ENCODE measurements around the gene RRAS2. TPM values are rescaled to one million over a fixed set of nuclear protein-coding genes. Genes with fewer than 3 reads are reported as not detected.

The RRAS2 gene
- total and polyA plus RNA-seq, 2 of the 4 experiments (the other 2 are of a cell fraction): 85.5 to 106 TPM

DNA sequence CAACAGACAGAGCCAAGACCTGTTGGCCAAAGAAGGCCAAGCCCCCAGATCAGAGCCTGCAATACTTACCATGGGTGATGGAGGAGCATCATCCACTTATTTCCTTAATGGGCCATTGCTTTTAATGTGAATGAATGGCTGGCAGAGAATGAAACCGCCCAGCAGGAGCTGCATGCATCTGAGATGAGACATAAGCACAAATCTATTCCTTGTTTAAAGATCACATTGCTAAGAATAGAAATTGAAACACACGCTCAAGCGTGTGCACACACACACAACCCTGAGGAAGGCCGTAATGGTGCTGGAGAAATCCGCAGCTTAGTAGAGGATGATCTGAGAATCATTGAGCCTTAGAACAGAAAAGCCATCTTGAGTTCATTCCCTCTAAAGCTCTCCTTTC lies 5.3 kb upstream of the RRAS2 start:
- Histone ChIP-seq H4K8ac (ENCODE audit: low read depth in 2 of 2, low read length in 2 of 2) (no peak overlapping the region), H3K79me1 (ENCODE audit: low read depth in 1 of 2, low read length in 2 of 2) (peaks cover 0 to 6% of the 10 kb centered on the region in 2 experiments; a peak in 1 of 4 replicates), H3K4me1 (ENCODE audit: control insufficient read depth, insufficient read depth, low read length) (peaks cover 3% of the 10 kb centered on the region; the same call in 1 of the 2 replicates), H3K27me3 (ENCODE audit: control insufficient read depth, insufficient read depth, low read length) (no peaks in the 10 kb centered on the region), H2BK20ac (ENCODE audit: low read depth, low read length) (peak overlapping the region; percentile 17; the same call in 1 of the 2 replicates), H2AFZ (replicated peaks; ENCODE audit: low read length, poor library complexity) (no peak overlapping the region), H4K91ac (ENCODE audit: insufficient read depth, low read depth, low read length) (no peak overlapping the region; the same call in 1 of the 2 replicates), H3K4me3 (ENCODE audit: insufficient read depth, low read depth, low read length) (no peak overlapping the region), H4K20me1 (ENCODE audit: insufficient read depth, low read length) (no peaks in the 10 kb centered on the region; the same call in 1 of the 2 replicates), H3K36me3 (ENCODE audit: control insufficient read depth, insufficient read depth, low read length) (no peaks in the 10 kb centered on the region), H3K4ac (ENCODE audit: low read depth, low read length) (no peak overlapping the region), H3K9me1 (ENCODE audit: insufficient read depth, low read length) (peaks cover 3% of the 10 kb centered on the region), H3K9ac (ENCODE audit: low read depth, low read length) (no peak overlapping the region), H2BK5ac (ENCODE audit: low read depth, low read length, poor library complexity, severe bottlenecking) (no peak overlapping the region), H2BK120ac (ENCODE audit: low read depth, low read length) (no peak overlapping the region), H3K56ac (ENCODE audit: extremely low read depth, insufficient read depth, low read length) (no peak overlapping the region), H3K14ac (replicated peaks; ENCODE audit: low read depth, low read length) (peak overlapping the region; percentile 69), H3K4me2 (ENCODE audit: low read depth, low read length) (no peak overlapping the region), H2BK15ac (ENCODE audit: low read depth, low read length) (no peak overlapping the region), H4K5ac (ENCODE audit: low read depth, low read length) (peak overlapping the region; percentile 20; the same call in 1 of the 2 replicates), H2AK9ac (replicated peaks; ENCODE audit: low read depth, low read length, poor library complexity) (no peak overlapping the region), H2AK5ac (ENCODE audit: low read depth, low read length) (peak overlapping the region; percentile 21; the same call in 1 of the 2 replicates), H3K9me3 (ENCODE audit: control insufficient read depth, insufficient read depth, low read length) (no peaks in the 10 kb centered on the region), H3K27ac (ENCODE audit: insufficient read depth, low read length) (no peak overlapping the region), H3K23ac (ENCODE audit: low read depth, low read length) (no peak overlapping the region), H3K18ac (ENCODE audit: low read depth, low read length) (no peak overlapping the region)
- TF ChIP-seq BHLHE40 (IDR thresholded peaks at IDR 0.05; ENCODE audit: low read depth, low read length) (no peak), FOS (IDR thresholded peaks at IDR 0.05; ENCODE audit: low read depth, low read length) (no peak), CEBPB (IDR thresholded peaks at IDR 0.05; ENCODE audit: low read depth, low read length) (no peak), RCOR1 (IDR thresholded peaks at IDR 0.05; ENCODE audit: insufficient replicate concordance, low read length) (no peak), NFE2L2 (IDR thresholded peaks at IDR 0.05; ENCODE audit: low read depth, low read length) (no peak), RFX5 (IDR thresholded peaks at IDR 0.05; ENCODE audit: low read depth, low read length) (no peak), MAFK (IDR thresholded peaks at IDR 0.05; ENCODE audit: low read depth, low read length) (no peak), POLR2A (IDR thresholded peaks at IDR 0.05; ENCODE audit: low read depth, low read length) (no peak), CHD1 (IDR thresholded peaks at IDR 0.05; ENCODE audit: low read depth, low read length) (no peak), SMC3 (IDR thresholded peaks at IDR 0.05; ENCODE audit: low read depth, low read length) (no peak), RAD21 (IDR thresholded peaks at IDR 0.05; ENCODE audit: low read length) (no peak), MAZ (IDR thresholded peaks at IDR 0.05; ENCODE audit: borderline replicate concordance, low read depth, low read length) (no peak), MXI1 (IDR thresholded peaks at IDR 0.05; ENCODE audit: borderline replicate concordance, low read depth, low read length) (no peak)
- TF ChIP-seq, protein P1, sequence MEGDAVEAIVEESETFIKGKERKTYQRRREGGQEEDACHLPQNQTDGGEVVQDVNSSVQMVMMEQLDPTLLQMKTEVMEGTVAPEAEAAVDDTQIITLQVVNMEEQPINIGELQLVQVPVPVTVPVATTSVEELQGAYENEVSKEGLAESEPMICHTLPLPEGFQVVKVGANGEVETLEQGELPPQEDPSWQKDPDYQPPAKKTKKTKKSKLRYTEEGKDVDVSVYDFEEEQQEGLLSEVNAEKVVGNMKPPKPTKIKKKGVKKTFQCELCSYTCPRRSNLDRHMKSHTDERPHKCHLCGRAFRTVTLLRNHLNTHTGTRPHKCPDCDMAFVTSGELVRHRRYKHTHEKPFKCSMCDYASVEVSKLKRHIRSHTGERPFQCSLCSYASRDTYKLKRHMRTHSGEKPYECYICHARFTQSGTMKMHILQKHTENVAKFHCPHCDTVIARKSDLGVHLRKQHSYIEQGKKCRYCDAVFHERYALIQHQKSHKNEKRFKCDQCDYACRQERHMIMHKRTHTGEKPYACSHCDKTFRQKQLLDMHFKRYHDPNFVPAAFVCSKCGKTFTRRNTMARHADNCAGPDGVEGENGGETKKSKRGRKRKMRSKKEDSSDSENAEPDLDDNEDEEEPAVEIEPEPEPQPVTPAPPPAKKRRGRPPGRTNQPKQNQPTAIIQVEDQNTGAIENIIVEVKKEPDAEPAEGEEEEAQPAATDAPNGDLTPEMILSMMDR (conservative IDR thresholded peaks at IDR 0.05; ENCODE audit: low read depth, low read length): no peak
- TF ChIP-seq, protein P2, sequence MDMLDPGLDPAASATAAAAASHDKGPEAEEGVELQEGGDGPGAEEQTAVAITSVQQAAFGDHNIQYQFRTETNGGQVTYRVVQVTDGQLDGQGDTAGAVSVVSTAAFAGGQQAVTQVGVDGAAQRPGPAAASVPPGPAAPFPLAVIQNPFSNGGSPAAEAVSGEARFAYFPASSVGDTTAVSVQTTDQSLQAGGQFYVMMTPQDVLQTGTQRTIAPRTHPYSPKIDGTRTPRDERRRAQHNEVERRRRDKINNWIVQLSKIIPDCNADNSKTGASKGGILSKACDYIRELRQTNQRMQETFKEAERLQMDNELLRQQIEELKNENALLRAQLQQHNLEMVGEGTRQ (IDR thresholded peaks at IDR 0.05; ENCODE audit: low read depth, low read length): no peak
- TF ChIP-seq, protein P3, sequence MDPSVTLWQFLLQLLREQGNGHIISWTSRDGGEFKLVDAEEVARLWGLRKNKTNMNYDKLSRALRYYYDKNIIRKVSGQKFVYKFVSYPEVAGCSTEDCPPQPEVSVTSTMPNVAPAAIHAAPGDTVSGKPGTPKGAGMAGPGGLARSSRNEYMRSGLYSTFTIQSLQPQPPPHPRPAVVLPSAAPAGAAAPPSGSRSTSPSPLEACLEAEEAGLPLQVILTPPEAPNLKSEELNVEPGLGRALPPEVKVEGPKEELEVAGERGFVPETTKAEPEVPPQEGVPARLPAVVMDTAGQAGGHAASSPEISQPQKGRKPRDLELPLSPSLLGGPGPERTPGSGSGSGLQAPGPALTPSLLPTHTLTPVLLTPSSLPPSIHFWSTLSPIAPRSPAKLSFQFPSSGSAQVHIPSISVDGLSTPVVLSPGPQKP (IDR thresholded peaks at IDR 0.05; ENCODE audit: borderline replicate concordance, low read depth, low read length): no peak
- DNase-seq: peak; percentile 38
- dilution Hi-C loops (cut with HindIII; ENCODE audit: low sequenced_read_pairs, unreplicated experiment) (no loop called here), in situ Hi-C loops (cut with MboI; ENCODE audit: low sequenced_read_pairs) (loop anchor here (5.0 kb wide), 1 partner anchor 78 kb away; no protein-coding TSS in a partner anchor), intact Hi-C loops (cut with micrococcal nuclease) (no loop called here)
- BruUV-seq (replicated peaks): no TSS peak
- CTCF ChIA-PET: no interaction called here
- ATAC-seq (ENCODE audit: low read depth): peak; percentile 30; the same call in 1 of the 2 replicates
- POLR2A ChIA-PET (ENCODE audit: unreplicated experiment): no interaction called here
- no CpG with 5 or more reads among the region's 5 CpGs for WGBS, 2 experiments (ENCODE audit: extremely low coverage in 2 of 2, insufficient read length in 1 of 2)
